Stimulated activated naive B cell treated with anti-CD40 and anti-IgM and Interleukin-4, amounts not matched to agents 10 μg/mL and 1 μg/mL and 100 μg/mL, for 72 hours (primary cell): Measurements from ENCODE around the gene WNT7B.

ENCODE experiments used
- ATAC-seq, 2 donors: fragments of 150-1000 bp; cut with Tn5 transposase; replicated peaks; 2 replicates each; pipeline ENCODE4 v1.10.0; 2021; ENCODE audit warnings: moderate library complexity in 1 of 2
- DNase-seq: peaks from one replicate; pipeline ENCODE4 v3.0.0; 2021
- H3K27ac Mint-ChIP-seq: one replicate; pipeline ENCODE4 v1.8.0; 2022; ENCODE audit warnings: mild to moderate bottlenecking, mixed read lengths
- H3K27me3 Mint-ChIP-seq, 2 donors: one replicate each; pipeline ENCODE4 v1.8.0; 2022; ENCODE audit warnings: mixed read lengths in 2 of 2
- H3K36me3 Mint-ChIP-seq, 2 donors: one replicate each; pipeline ENCODE4 v1.8.0; 2022; ENCODE audit warnings: mixed read lengths in 2 of 2, mild to moderate bottlenecking in 1 of 2
- H3K4me1 Mint-ChIP-seq, 2 donors: one replicate each; pipeline ENCODE4 v1.8.0; 2022; ENCODE audit warnings: mixed read lengths in 2 of 2, mild to moderate bottlenecking in 1 of 2
- H3K4me3 Mint-ChIP-seq, 2 donors: one replicate each; pipeline ENCODE4 v1.8.0; 2022; ENCODE audit warnings: mild to moderate bottlenecking in 2 of 2, mixed read lengths in 2 of 2, moderate library complexity in 1 of 2
- H3K9me3 Mint-ChIP-seq, 2 donors: one replicate each; pipeline ENCODE4 v1.8.0; 2022; ENCODE audit warnings: mixed read lengths in 2 of 2, mild to moderate bottlenecking in 1 of 2

WNT7B gene

DNA sequence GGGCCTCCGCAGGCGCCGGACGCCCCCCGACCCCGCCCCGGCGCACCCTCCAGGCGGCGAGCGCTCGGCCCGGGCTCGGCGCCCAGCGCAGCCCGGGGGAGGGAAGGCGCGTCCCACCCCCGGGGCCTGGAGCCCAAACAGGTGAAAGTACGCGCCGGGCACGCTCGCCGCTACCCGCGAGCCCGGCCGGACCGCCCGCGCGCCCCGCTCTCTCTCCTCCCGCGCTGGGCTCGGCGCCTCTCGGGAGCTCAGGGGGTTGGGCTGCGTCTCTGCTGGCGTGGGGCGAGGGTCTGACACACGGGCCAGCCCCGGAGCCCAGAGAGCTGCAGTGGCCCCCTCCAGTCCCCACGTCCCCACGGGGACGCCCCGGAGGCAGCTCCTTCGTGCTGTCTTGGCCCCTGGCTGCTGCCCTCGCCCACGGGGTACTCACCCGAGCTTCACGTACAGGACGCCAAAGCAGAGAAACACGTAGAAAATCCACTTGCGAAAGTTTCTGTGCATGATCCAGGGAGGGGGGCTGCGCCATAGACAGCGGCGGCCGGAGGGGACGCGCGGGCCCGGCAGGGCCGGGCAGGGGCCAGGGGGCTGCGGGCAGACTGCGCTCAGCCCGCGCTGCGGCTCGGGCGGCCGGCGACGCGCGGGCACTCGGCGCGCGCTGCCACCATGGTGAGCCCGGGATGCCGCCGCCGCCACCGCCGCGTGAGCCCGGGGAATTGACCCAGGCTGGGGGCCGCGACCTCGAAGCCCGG lies 534 bp downstream of the WNT7B start:
- Mint-ChIP-seq H3K27me3 (peaks cover 28 to 43% of the 10 kb centered on the region in 2 donors), H3K36me3 (no peaks in the 10 kb centered on the region), H3K4me3 (peak overlapping the region in 1 of 2 donors; percentile 57), H3K27ac (no peak overlapping the region), H3K4me1 (peaks cover 12 to 19% of the 10 kb centered on the region in 2 donors), H3K9me3 (no peaks in the 10 kb centered on the region)
- no peak for ATAC-seq
- DNase-seq = no peak

DNA sequence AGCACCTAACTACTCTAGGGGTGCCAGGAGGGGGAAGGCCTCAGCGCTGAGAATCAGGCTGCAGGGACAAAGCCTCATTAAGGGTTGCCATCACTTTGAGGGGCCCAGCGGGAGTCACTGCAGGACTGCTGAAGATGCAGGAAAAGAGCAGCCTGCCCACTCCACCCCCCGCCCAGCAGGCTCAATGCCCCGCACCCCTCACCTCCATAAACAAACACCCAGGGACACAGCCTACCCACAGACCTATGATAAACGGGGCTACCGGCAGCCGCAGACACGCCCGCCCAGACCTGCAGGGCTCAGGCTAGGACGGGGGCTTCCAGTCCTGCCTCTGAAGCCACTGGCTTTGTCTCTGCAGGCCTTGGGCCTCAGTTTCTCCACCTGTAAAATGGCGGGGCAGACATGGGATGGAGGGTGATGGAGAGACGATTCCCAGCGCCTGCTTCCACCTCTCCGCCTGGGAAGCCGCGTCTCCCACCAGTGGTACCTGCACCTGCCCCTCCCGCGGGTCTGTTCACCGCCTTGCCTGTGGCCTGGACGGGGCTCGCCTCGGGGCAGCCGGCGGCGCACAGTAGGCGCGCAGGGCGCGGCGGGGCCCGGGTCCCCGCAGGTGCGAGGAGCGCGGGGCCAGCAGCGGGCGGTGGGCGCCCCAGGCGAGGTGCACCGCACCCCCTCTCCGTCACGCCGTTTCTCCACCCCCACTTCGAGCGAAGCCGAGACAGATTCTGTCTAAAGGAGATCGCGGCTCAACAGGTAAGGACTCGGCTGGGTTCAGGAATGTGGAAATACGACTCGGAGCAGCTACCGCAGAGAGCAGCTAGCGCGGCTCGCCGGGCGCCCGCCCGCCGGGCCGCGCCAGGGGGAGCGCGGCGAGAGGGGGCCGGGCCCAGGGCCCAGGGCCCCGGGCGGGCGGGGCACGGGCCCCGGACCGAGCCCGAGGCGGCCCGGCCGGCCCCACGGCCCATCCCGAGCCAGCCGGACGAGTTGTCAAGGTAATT lies 1.5 kb downstream of the WNT7B start:
- no peaks in the 10 kb centered on the region for H3K36me3 Mint-ChIP-seq
- no peak overlapping the region for H3K27ac Mint-ChIP-seq
- H3K4me3 Mint-ChIP-seq = peak overlapping the region; percentile 36 to 42
- DNase-seq = no peak
- H3K4me1 Mint-ChIP-seq = peaks cover 14 to 27% of the 10 kb centered on the region in 2 donors
- no peaks in the 10 kb centered on the region for H3K9me3 Mint-ChIP-seq
- no peak for ATAC-seq
- peaks cover 38 to 53% of the 10 kb centered on the region in 2 donors for H3K27me3 Mint-ChIP-seq

DNA sequence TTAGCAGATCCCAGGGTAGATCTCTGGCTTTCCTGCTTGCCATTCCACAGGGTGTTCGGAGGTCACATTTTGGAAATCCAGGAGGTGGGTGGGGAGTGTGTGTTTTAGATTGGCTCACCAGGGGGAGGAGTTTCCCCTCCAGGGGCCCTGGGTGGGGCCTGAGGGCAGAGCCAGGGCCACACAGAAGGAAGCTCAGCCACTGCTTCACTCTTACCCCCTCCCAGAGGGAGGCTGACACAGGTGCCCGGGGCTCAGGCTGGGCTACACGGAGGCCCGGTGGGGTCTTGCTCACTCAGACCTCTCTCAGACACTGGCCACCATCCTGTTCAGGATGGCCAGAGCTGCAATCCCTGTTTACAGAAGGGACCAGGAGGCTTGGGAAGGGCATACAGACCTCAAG lies 2.5 kb downstream of the WNT7B start:
- Mint-ChIP-seq H3K4me3 (no peak overlapping the region), H3K36me3 (no peaks in the 10 kb centered on the region), H3K9me3 (no peaks in the 10 kb centered on the region), H3K27me3 (peaks cover 45 to 62% of the 10 kb centered on the region in 2 donors), H3K27ac (no peak overlapping the region), H3K4me1 (peaks cover 16 to 30% of the 10 kb centered on the region in 2 donors)
- ATAC-seq = no peak
- no peak for DNase-seq

DNA sequence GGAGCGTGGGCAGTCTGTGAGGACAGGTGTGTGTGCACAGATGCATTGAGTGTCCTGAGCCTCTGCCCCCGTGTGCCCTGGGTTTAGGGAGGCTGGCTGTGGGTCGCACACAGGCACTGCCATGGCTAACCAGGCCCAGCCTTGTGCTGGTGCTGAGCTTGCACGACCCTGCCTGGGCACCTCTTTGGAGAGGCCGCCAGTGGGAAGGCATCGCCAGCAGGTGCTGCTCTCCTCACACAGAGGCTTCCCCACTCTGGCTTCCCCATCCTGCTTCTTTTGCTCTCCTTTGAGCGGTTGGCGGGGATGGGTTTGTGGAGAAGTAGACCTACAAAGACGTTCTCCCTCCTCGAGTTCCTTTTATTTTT lies 4.1 kb downstream of the WNT7B start:
- DNase-seq (no peak), ATAC-seq (no peak)
- Mint-ChIP-seq H3K9me3 (no peaks in the 10 kb centered on the region), H3K4me3 (no peak overlapping the region), H3K4me1 (peaks cover 16 to 25% of the 10 kb centered on the region in 2 donors), H3K27me3 (peaks cover 61 to 76% of the 10 kb centered on the region in 2 donors), H3K36me3 (no peaks in the 10 kb centered on the region), H3K27ac (no peak overlapping the region)

DNA sequence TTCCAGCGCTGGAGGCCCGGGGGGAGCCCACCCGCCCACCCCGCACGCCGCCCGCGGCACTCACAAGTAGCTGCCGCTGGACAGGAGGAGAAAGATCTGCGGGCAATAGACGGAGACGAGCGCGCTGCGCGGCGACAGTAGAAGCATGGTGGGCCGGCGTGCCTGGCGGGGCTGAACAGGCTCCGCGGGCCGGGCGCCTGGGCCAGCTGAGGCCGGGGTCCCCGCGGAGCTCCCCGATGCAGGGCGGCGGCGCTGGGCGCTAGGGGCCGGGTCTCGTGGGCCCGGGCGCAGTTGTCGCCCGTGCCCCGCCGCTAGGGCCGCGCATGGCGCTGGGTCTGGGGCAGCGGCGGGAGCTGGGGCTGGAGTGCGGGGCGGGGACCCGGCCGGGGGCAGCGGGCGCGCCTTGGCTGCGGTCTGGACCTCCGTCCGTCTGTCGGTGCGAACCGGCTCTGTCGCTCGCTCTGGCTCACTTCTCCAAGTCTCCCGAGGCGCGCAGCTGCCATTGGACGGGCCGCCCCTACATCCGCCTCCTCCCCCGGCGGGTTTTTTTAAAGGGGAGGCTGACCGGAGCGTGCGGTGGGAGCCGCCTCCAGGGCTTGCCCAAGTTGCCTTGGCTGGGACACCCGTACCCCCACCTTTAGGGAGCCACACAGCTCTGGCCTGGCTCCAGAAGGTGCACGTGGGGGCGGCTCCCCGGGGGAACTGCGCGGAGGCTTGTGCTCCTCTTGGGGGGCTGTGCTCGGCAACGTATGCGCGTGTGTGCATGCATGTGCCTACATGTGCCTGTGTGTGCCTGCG lies 4.7 kb downstream of the WNT7B start:
- peaks cover 56 to 76% of the 10 kb centered on the region in 2 donors for H3K27me3 Mint-ChIP-seq
- H3K4me3 Mint-ChIP-seq = no peak overlapping the region

DNA sequence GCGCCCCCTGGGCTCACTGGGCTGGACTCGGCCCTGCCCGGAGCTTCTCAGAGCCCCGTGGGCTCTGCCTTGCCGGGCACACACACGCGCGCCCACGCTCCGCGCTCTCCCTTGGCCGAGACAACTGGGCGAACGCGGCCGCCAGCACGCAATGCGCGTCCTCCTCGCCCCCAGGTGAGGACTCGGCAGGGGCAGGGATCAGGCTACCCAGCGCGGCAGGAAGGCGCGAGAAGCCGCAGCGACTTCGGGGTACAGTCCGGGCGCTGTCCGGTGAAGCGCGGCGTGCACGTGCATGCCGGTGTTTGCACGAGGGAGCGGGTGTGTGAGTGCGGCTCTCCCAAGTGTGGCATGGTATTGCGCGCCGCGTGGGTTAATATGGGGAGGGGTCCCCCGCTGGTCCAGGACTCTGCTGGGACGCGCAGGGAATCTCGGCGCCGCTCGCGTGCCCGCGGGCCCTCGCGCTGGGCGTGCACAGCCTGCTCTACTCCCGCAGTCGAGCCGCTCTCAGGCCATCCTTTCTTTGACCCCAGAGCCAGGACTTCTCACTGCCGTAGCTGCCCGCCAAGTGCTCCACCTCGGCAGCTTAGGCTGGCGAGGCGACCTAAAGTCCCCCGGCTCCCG lies 5.4 kb downstream of the WNT7B start:
- Mint-ChIP-seq H3K36me3 (no peaks in the 10 kb centered on the region), H3K9me3 (no peaks in the 10 kb centered on the region), H3K27me3 (peaks cover 59 to 80% of the 10 kb centered on the region in 2 donors), H3K4me3 (no peak overlapping the region), H3K27ac (no peak overlapping the region), H3K4me1 (peaks cover 14 to 20% of the 10 kb centered on the region in 2 donors)
- DNase-seq (no peak), ATAC-seq (no peak)

More for the DNA sequence above, 4.7 kb downstream of the WNT7B start:
- DNase-seq = no peak
- Mint-ChIP-seq H3K36me3 (no peaks in the 10 kb centered on the region), H3K4me1 (peaks cover 14 to 20% of the 10 kb centered on the region in 2 donors), H3K9me3 (no peaks in the 10 kb centered on the region), H3K27ac (no peak overlapping the region)
- no peak for ATAC-seq

DNA sequence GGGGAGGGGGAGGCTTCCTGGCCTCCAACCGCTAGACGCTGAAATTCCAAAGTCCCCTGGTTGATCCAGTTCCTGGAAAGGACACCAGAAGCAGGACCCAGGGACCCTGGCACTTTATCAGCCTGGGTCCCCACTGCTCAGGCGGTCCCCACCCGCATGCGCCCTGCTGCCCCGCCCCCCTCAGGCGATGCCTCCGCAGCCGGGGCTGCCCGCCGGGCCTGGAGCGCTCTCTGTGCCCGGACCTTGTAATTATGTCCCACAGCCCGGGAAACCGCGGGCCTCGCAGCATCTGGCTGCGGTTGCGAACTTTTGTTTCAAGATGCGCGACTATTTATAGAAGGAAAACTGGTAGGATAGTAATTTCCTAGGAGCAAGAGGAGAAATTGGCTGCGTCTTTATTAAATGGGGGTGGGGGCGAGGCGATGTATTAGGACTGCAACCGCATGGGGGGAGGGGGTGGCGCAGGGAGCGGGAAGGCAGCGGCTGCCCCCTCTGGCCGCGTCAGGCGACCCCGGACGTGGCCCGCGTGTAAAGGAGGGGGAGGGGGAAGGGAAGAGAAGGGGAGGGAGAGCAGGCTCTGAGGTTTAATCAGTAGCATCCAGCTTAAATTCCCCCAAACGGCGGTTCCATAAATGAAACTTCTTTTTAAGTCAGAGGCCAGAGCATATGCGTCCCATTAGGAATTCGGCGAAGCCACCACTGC lies 6.1 kb downstream of the WNT7B start:
- H3K4me3 Mint-ChIP-seq = peak overlapping the region; percentile 64 to 75
- peaks cover 66 to 87% of the 10 kb centered on the region in 2 donors for H3K27me3 Mint-ChIP-seq
- no peaks in the 10 kb centered on the region for H3K9me3 Mint-ChIP-seq
- H3K36me3 Mint-ChIP-seq = no peaks in the 10 kb centered on the region
- peaks cover 16 to 20% of the 10 kb centered on the region in 2 donors for H3K4me1 Mint-ChIP-seq
- no peak for DNase-seq
- no peak overlapping the region for H3K27ac Mint-ChIP-seq
- ATAC-seq = no peak

DNA sequence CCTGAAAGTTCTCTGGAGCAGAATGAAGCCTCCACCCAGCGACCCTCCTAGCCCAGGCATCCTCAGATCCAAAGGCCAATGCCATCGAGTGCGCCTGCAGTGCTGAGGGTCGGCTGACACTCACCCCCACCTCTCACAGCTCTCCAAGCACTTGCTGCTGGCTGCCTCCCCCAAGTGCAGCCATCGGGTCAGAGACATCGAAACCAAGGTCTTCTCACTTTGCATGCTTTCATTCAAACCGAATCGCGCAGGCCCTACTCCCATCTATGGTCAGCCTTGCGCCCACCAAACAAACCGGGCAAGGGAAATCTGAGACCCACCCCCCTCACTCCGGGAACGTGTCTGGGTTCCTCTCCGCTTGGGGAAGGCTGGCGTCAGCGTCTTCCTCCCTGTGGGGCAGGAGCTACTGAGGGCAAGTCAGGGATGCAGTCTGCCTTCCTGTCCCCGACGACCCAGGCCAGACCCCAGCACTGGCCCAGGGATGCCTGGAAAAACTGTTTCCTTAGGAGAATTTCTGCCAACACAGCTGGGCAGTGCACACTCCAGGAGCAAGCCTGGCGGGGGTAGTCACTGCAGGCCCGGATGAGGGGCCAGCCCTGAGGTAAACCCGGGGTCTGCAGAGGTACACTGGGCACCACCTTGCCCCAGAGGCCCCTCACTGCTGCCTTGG lies 7.0 kb downstream of the WNT7B start:
- Mint-ChIP-seq H3K27me3 (peaks cover 68 to 90% of the 10 kb centered on the region in 2 donors), H3K4me3 (no peak overlapping the region), H3K36me3 (no peaks in the 10 kb centered on the region), H3K9me3 (no peaks in the 10 kb centered on the region), H3K4me1 (peaks cover 15 to 19% of the 10 kb centered on the region in 2 donors), H3K27ac (peak overlapping the region; percentile 51)
- no peak for DNase-seq
- ATAC-seq = no peak

DNA sequence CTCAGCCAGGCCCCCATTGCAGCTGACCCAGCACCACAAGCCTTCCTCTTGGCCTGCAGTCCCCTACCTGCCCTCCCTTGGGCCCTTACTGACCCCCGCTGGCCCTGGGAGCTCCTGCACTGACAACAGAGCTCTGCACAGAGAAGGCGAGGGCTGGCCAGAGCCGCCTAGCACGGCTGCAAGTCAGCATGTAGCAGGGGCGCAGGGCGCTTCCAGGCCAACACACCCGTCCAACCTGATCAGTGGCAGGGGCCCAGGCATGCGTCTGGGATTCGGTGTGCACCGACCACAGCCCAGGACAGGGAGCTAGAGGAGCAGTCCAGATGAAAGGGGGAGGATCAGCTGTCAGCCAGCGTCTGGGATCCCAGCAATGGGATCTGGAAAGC lies 7.6 kb downstream of the WNT7B start:
- peaks cover 67 to 90% of the 10 kb centered on the region in 2 donors for H3K27me3 Mint-ChIP-seq

DNA sequence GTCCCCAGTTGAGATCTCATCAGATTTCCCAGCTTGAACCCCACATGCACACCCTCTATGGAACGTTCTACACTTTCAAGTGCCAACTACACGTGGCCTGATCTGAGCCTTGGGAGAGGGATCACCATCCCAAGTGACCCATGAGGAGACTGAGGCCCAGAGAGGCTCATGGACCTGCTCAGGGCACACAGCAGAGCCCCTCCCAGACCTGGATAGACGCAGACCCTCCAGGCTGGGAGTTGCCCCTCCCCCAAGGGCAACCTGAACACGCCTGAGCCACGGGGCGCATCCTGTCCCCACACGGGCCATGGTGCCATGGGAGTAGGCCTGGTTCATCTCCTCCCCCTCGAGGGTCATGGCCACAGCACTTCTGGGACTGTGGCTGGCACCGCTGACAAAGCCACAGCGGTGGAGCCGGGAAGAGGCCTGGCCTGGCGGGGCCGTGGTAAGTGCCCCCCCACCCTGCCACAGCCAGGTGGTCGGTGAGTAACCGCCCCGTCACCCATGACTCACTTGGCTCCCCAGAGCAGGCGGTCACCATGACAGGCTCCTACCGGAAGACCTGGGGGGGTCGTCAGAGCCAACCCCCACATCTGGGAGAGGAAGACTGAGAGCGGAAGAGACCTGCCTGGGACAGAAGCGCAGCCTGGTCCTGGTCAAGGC lies 8.1 kb downstream of the WNT7B start:
- no peaks in the 10 kb centered on the region for H3K9me3 Mint-ChIP-seq
- peaks cover 62 to 90% of the 10 kb centered on the region in 2 donors for H3K27me3 Mint-ChIP-seq
- H3K36me3 Mint-ChIP-seq = no peaks in the 10 kb centered on the region
- DNase-seq (no peak), ATAC-seq (no peak)
- no peak overlapping the region for H3K4me3 Mint-ChIP-seq
- peaks cover 13 to 17% of the 10 kb centered on the region in 2 donors for H3K4me1 Mint-ChIP-seq
- H3K27ac Mint-ChIP-seq = no peak overlapping the region

More for the DNA sequence above, 7.6 kb downstream of the WNT7B start:
- Mint-ChIP-seq H3K36me3 (no peaks in the 10 kb centered on the region), H3K27ac (no peak overlapping the region), H3K4me1 (peaks cover 16 to 17% of the 10 kb centered on the region in 2 donors), H3K9me3 (no peaks in the 10 kb centered on the region), H3K4me3 (no peak overlapping the region)
- no peak for ATAC-seq
- no peak for DNase-seq

DNA sequence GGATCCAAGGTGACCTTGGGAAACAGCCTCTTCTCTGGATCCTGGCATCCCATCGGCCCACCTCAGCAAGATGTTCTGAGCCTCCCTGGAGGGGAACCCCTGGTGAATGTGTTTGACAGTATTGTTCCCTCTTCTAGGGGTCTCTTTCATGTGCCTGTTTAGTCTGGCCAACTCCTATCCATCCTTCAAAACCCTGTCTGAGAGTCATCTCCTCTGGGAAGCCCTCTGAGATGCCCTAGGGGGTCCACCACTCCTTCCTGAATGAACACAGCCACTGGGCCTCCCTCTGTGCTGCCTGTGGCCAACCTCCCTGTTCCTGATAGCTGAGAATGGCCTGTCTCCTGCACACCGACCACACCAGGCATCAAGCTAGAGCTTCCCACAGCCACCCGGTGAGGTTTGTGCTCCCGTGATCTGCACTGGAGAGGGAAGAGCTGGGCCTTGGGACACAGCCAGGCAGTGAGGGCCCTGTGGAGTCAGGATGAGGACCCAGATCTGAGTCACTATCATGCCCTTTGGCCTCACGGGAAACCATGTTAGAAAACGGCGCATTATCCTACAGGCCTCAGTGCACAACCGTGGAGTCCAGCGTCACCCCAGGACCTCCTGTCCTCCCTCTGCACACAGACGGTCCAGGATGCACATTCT lies 8.8 kb downstream of the WNT7B start:
- DNase-seq (no peak), ATAC-seq (no peak)
- Mint-ChIP-seq H3K4me3 (no peak overlapping the region), H3K27ac (no peak overlapping the region), H3K27me3 (peaks cover 62 to 90% of the 10 kb centered on the region in 2 donors), H3K4me1 (peaks cover 13 to 17% of the 10 kb centered on the region in 2 donors), H3K36me3 (no peaks in the 10 kb centered on the region), H3K9me3 (no peaks in the 10 kb centered on the region)

DNA sequence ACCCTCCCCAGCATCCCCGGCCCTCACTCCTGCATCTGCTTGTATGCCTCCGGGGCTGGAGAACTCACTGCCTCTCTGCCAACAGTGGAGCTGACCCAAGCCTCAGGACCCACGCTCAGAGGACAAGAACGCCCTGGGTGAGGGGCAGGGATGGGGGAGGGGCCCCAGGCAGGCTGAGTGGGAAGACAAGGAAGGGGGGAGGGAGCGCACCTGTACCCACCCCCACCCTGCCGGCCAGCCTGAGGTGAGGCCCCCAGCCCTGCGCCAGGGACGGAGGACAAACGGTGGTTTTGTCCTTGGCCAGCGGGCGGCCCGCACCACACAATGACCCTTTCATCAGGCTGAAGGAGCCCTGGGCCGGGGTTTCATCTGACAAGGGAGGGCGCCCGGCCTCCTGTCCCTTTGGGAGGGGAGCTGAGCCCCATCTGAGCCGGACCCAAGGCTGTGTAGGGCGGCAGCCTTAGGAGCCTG lies 10.0 kb downstream of the WNT7B start:
- H3K27ac Mint-ChIP-seq = no peak overlapping the region
- H3K4me1 Mint-ChIP-seq = peaks cover 13 to 17% of the 10 kb centered on the region in 2 donors
- H3K27me3 Mint-ChIP-seq = peaks cover 62 to 89% of the 10 kb centered on the region in 2 donors
- no peak overlapping the region for H3K4me3 Mint-ChIP-seq
- no peaks in the 10 kb centered on the region for H3K9me3 Mint-ChIP-seq
- DNase-seq = no peak
- H3K36me3 Mint-ChIP-seq = no peaks in the 10 kb centered on the region
- ATAC-seq = no peak
